NCI-H2196 (cell line): ENCODE measurements around the gene NCOA5.

Experiments
- DNase-seq: peaks from one replicate; lab custom pipeline; 2025; ENCODE audit not compliant: unreplicated experiment; lab: John Stamatoyannopoulos, UW

NCOA5 gene

DNA sequence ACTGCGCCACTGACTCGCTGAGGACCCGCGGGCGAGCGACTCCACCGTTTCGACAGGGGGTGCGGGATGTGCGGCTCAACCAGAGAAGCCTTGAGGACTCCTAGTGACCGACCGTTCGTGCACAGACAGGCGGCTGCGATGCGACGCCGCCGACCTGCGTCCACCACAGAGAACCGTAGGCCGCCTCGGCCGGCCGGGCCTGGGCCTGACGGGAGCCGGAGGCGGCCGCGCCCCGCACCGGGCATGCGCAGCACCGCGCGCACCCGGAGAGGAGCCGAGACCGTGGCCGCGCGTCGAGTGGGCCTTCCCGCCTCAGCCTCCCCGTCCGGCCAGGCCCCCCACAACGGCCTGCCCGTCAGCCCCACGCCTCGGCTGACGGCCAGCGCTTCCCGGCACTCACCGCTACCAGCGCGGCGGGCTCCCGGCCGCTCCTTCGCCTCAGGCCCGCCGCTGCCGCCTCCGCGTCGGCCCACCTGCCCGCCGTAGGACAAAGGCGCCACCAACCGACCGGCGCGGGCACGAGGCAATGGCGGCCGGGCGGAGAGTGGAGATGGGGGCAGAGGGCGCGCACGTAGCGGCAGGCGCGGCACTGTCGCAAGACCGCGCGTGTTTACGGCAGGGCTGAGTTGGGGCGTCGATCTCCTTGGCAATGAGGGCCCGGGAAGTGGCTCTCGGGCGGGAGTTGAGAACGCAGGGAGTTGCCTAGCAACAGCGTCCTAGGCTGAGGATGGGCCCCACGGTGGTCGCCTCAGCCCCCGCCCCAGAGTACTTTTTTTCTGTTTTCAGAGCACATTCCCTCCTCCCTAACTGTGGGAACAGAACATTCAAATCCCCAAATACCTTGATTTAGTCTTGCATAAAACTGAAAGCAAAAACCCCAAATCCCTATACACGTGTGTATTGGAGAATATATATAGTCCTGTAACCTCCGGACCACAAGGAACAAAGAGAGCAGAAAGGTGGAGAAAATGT is at the start of gene NCOA5:
NCOA5 (minus strand) TSS at position 546 of the 972 bp plus-strand sequence. CDS start 10,538 bp downstream, outside the sequence.
- DNase-seq, result peak; percentile 97

DNA sequence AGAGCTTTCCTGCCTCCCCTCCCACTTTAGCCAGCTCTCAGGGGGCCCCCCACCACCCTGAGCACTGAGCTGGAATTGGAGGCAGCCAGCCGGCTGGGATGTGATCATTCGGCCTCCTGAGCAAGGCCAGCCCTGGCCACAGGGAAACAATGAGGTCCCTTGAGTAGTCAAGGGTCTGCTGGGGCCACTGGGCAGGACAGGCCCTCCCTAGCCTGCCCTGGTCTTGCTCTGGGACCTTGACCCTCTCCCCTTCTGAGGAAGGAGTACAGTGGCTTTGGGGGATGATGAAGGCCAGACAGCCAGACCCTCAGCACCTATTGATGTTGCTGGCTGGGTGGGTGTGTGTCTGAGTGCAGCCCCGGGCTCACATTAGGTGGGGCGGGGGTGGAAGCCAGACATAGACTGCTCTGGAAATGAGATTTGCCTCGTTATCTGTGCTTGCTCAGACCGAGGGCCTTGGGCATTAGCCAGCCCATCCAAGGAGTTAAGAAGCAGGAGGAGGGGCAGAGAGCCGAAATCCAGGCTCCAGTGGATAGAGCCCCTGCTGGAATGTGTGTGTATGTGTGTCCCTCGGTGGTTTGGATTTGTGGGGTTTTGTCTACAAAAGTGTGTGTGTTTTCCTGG is 49.6 kb upstream of the NCOA5 start:
- DNase-seq, result peak; percentile 51

GRCh38 chr20:46137816-46138215 is 48.1 kb upstream of the NCOA5 start:
- DNase-seq, result no peak

DNA sequence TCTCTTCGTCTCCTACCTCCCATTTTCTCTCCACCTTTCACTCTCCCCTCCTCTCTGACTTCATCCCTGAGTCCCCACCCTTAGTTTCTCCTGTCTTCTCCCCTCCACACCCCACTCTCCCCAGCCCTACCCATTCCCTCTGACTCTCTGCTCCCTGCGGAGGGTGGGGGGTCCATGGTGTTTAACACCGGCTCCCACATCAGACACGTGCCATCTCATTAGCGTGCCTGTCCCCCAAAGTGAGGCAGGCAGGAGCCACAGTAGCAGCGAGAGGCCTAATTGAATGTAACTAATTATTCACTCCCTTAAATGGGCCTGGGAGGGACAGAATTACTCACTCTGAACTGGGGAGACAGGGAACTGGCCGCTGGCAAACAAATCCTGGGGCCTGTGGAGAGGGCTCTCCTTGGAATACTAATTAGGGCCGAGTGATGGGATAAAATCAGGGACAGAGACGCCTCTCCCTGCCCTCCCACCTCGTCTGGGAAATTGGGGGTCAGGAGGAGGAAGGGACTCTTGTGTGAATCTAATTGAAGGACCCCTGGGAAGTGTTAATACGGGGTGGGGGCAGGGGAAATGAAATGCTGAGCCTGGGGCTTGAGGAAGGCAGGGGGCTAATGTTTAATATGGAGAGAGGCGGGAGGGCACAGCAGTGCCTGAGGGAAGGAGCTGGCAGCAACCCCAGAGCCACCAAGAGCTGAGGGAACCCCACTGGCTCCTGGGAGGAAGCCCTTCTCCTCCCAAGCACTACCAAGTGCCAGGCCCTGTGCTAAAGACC is 46.3 kb upstream of the NCOA5 start:
- no peak for DNase-seq

DNA sequence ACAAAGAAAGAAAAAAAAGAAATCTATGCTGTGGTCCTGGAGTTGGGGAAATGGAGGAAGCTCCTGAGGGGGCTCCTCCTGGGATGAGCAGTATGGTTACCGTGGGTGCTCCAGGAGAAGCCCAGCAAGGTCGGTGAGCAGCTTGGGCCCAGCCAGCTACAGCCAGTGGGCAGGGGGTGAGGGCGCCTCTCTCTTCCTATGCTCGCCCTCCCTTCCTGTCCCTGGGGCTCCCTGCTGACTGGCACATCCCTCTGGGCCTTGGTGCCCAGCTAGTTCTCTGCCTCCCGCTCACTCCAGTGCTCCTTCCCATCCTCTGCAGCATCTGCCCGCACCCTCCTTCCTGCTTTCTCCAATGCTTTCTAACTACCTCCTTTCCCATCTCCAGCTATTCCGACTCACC is 45.0 kb upstream of the NCOA5 start:
- DNase-seq, result no peak

GRCh38 chr20:46133886-46134654 is 44.3 kb upstream of the NCOA5 start:
- no peak for DNase-seq

DNA sequence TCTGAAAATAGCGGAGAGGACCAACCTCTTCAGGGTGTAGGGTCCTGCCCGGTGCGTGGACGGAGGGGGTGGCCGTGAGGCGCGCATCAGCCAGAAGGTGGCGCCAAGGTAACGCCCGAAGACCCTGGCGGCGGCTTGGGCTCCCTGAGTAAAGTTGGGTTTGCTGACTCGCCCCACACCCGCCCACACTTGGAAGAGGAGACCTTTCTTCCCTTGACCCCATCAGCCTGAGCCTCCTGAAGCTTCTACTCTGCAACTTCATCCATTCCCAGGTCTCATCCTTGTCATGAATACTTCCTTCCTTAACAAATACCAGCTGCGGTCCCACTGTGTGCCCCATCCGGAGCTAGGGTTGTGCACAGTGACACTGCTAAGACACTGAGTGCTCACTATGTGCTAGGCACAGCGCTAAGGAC is 43.0 kb upstream of the NCOA5 start:
- DNase-seq, result peak; percentile 74

DNA sequence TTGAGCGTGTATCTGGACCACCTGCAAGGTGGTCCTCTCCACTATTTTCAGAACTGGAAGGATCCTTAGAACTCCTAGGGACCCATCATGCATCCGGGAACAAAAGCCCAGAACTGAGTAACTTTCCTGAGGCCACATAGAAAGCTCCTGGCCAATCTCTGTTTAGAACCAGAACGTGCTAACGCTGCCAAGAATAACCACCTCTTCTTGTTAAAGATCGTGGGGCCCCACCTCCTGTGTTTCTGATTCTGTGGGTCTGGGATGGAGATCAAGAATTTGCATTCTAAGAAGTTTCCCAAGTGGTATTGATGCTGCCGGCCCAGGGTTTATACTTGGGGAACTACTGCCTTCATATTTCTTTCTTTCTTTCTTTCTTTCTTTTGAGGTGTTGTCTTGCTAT is 41.6 kb upstream of the NCOA5 start:
- DNase-seq, result no peak

DNA sequence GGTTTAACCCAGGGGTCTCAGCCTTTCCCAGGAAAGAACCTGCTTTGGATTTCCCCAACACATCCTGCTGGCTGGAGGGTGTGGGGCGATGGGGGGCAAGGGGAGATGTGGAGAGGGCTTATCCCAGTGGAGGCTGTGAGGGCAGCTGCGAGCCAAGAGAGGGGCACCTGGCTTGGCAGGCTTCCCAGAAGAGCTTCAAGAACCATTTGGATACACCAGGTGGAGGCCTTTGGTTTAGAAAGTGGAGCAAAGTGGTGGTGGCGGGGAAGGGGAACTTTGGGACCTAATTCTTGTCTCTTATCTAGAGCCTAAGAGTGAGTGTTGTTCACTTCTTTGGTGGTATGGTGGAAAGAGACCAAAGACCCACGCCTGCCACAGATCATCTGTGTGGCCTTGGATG is 40.8 kb upstream of the NCOA5 start:
- peak; percentile 59 for DNase-seq

- DNase-seq, result peak; percentile 47
Observed at GRCh38 chr20:46129955-46130481, 40.3 kb upstream of the NCOA5 start.

DNA sequence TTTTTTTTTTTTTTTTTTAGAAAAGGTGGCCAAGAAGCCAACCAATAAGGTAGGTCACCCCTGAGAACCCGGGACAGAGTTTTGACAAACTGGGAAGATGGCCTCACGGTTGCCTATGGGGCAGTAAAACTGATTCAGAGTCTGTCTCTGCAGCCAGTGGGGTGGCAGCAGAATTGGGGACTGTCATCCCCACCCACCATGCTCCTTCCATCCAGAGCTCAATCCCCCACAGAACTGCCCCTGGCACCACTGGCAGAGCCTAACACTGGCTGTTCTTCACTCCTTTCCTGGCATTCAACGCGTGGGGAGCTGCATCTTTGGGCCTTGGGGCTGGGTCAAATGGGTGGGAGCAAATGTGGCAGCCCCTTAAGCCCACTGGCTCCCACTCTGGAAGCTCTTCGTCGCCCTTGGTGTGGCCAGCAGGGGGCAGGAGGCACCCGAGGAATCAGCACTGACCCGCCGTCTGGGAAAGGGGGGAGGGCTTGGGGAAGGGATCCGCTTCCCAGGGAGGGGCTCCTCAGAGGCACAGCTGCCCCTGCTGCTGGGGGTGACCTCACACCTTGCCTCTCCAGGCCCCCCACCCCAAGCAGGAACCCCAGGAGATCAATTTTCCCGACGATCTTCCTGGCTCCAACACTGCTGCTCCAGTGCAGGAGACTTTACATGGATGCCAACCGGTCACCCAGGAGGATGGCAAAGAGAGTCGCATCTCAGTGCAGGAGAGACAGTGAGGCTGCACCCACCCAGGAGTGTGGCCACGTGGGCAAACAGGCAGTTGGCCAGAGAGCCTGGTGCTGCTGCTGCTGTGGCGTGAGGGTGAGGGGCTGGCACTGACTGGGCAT is 38.8 kb upstream of the NCOA5 start:
- no peak for DNase-seq

GRCh38 chr20:46127396-46128010 is 37.7 kb upstream of the NCOA5 start:
- DNase-seq, result no peak

GRCh38 chr20:46126440-46127056 is 36.8 kb upstream of the NCOA5 start:
- DNase-seq, result no peak

GRCh38 chr20:46123482-46124245 is 33.9 kb upstream of the NCOA5 start:
- no peak for DNase-seq

DNA sequence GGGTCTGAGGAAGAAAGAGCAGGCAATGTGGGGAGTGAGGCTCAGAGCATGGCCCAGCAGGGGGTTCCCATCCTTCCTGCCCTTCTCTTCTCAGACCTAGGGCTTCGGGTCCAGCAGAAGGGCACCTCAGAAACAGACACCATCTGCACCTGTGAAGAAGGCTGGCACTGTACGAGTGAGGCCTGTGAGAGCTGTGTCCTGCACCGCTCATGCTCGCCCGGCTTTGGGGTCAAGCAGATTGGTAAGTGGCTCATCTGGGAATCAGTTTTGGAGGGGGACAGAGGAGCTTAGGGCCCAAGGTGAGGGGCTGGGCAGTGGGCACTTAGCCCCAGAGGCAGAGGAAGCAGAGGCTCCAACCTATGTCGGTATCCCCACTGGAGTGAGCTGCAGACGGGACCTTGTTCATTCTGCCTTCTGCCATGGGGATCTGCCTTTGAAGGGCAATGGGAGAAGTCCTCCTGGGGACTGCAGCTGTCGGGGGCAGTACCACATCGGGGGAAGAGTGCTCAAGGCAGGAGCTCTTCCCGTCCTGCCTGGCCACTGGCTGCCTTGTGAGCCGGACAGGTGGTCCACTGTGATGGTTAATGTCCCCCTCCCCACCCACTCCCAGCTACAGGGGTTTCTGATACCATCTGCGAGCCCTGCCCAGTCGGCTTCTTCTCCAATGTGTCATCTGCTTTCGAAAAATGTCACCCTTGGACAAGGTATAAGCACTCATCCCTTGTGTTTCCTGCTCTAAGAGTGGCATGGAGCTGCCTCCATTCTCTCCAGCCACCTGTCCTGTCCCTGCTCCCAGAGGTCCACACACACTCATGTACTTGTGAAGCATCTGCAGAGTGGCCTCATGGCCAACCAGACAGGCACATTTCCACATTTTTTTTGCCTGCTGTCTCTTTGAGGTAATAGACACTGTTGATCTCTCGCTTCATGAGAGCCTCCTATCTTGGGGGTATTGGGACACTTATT is 33.0 kb upstream of the NCOA5 start:
- no peak for DNase-seq

DNA sequence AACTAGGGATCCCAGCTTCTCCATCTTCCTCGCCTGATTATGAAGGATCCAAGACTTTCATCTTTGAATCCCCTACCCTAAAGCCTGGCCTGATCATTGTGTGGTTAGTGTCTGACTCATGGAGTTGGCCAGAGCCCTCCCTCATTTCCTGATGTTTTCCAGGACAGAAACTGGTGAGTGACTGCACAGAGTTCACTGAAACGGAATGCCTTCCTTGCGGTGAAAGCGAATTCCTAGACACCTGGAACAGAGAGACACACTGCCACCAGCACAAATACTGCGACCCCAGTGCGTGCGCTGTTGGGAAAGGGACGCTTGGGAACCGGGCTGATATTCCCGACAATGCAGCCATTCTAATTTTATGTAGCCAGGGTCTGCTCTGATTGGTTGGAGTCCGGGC is 32.3 kb upstream of the NCOA5 start:
- DNase-seq, result no peak
